ENCODE measurements around the gene FPGS.

GRCh38 chr9:127794001-127794791 is 8.5 kb upstream of the FPGS start:
- no peak for TF ChIP-seq POLR2A (IDR thresholded peaks at IDR 0.05)
- no peak for TF ChIP-seq CTCF (IDR thresholded peaks at IDR 0.05)
